CD4-positive, alpha-beta T cell treated with Interleukin-17A for 1 hour (primary cell): ENCODE measurements around the gene FTCD.
"Not testable (repeated sequence)": the region's sequence is repeated elsewhere in the genome, so short reads cannot be mapped to it uniquely, and the experiment has no call there.

Experiments used
- DNase-seq: peaks from one replicate; pipeline ENCODE4 v3.0.0-alpha.2; 2020

The FTCD gene

DNA sequence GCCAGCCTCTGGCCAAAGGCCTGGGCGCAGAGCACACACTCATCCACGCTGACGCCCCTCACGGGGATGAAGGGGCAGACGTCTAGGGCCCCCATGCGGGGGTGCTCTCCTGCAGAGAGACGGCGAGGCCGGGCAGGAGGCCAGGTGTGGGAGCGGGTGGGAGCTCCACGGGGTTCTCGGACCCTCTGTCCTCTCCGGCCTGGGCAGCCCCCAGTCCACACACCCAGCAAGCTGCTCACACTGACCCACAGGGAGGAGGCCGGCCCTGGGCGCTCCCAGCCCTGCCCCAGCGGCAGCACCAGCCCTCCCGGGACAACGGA lies 2.5 kb downstream of the FTCD start:
- DNase-seq: no peak

DNA sequence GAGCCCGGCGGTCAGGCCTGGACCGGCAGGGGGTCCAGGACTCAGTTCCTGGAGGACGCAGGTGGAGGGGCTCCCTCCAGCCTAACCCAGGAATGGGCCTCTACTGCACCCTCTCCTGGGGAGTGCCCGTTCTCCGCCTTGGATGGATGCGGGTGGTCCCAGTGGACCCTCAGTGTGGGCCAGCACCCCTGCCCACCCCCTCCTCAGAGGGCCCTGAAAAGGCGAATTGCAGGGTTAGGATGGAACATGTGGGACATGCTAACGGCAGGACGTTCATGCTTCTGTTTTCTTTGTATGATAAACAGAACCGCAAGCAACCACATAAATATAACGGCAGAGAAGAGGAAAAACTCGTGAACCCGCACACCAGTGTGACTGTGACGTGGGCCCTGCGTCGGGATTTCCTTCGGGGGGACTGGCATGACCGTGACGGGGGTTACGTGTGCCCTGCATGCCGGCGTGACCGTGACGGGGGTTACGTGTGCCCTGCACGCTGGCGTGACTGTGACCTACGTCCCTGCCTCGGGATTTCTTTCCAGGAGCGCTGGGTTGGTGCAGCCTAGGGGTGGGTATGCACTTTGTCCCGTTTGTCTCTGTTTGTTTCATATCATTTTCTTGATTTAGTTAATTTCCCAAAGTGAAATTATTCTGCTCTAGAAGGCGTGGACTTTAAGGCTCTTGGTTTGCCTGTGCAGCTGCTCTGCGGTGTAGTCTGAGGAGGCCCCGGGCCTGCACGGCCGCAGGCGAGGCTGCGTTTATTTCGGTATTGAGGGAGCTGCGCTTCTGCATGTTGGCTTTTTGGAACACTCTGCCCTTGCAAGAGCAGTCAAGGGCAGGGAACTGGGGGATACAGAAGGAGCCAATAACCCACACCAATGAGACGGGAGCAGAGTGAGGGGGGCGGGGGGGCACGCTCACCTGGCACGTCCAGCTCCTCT lies 3.1 kb downstream of the FTCD start:
- DNase-seq: no peak

DNA sequence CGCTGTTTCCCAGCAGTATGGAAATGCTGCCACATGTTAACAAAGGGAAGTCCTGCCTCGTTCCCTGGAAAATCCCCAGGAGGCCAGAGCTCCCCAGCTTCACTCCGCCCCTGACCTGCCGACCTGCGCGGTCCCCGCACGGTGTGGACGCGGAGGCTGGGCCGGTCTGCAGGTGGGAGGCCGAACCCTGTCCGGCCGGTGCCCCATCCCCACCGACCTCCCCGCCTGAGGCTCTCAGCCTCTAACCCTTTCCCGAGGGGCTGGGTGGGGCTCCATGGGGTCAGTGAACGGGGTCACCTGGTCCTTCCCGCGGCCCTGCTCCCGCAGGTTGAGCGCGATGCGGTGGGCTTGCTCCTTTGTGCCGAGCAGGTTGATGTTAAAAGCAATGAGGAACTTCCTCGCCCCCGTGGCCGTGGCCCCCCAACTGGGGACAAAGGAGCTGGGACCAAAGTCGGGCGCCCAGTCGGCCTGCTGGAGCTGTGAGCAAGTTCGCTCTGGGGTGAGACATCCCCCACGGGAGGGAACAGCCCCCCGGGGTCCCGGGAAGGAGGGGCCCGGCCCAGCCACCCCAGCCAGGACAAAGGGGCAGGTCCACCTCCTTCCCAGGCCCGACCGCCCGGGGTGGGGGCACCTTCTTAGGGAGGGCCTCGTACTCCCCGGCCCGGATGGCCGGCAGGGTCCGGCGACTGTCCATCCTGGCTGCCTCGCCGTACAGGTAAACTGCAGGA lies 4.0 kb downstream of the FTCD start:
- DNase-seq: no peak

DNA sequence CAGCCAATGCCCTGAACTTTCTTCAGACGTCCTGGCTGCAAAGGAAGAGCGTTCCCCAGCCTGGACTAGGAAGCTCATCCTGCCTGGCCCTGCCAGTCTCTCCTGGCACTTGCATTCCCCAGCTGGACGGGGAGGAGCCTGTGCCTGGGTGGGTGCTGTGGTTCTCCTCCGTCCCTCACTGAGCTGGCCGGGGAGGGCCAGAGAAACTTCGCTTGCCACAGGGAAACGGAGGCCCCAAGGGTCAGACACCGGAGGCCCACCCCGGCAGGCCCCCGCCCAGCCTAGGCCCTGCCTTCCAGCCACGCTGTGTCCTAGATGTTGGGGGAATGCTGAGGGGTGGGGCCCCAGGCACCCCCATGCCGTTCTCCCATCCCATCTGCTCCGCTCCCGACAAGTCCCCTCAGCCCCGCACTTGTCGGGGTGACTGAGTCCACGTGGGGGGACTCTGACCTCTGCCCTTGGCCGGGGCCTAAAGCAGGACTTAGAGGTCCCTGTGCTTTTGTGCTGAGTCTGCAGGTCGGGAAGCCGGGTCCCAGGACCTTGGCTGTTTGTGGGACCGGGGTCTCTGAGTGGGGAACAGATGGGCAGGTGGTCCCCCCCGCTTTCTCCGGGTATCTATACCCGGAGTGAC lies 4.8 kb downstream of the FTCD start:
- DNase-seq: no peak

DNA sequence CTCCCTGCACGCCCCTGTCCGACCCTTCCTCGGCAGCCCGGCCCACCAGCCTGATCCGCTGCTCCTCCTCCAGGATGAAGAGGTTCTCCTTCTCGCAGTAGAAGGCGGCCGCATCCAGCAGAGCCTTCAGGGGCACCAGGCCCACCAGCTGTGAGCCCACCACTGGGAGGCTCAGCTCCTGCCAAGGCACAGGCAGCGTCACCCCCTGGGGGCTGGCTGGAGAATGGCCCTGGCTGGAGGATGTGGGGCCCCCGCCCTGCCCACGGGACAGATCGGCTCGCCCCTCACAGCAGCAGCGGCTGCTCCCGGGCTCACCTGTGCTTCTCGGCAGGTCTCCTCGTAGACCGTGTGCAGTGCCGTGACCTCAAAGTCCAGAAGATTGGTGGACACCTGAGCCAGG lies 5.3 kb downstream of the FTCD start:
- DNase-seq: no peak

DNA sequence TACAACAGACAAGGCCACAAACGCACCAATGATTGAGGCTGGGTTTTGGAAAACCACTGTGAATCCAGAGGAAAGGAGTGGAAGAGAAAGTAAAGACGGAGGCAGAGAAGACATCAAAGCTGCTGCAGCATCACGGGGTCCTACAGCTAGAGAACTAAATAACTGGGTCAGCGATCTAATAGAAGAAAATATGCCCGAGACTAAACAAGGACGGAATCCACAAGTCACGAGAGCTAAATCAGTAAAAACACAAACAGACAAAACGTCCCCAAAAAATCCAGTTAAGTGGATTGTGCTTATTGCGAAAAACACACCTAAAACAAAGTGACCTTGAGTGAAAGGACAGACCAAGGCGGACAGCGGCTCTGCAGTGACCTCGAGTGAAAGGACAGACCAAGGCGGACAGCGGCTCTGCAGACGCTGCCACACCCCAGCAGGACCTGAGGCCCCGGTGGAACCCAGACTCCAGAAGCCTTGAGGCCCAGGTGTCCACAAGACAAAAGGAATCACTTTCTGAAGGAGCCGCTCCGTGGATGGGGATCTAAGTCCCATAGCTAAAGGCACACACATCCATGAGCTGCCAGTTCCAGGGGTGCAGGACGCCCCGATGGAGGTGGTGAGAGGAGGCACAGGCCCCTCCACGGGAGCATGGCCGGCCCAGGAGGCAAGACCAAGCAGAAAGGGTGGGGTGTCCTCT lies 6.0 kb downstream of the FTCD start:
- DNase-seq: no peak

DNA sequence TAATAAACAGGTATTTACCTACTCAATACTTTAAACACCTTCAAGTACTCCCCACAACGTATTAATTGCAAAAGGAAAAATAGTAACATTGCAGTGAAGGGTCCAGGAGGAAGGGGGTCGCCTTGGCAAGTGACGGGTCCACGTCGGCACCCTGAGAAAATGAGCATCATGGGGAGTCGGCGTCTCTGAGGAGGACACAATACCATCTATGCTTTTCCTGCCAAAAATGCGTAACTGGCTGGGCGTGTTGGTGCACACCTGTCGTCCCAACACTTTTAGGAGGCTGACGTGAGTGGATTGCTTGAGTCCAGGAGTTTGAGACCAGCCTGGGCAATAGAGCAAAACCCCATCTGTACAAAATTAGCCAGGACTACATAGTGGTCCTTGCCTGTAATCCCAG lies 7.3 kb downstream of the FTCD start:
- no peak for DNase-seq

DNA sequence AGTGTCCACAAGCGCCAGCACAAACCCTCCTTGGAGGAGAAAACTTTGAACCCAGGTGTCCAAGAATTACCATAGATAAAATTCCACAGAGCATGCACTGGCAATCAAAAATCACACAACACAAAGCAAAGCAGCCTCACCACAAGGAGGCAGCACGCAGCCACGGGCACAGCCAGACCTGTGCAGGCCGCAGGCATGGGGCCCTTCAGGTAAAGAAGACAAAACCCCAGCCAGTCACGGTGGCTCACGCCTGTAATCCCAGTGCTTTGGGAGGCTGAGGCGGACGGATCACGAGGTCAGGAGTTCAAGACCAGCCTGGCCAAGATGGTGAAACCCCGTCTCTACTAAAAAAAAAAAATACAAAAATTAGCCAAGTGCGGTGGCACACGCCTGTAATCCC lies 8.0 kb downstream of the FTCD start:
- peak; percentile 61 for DNase-seq

DNA sequence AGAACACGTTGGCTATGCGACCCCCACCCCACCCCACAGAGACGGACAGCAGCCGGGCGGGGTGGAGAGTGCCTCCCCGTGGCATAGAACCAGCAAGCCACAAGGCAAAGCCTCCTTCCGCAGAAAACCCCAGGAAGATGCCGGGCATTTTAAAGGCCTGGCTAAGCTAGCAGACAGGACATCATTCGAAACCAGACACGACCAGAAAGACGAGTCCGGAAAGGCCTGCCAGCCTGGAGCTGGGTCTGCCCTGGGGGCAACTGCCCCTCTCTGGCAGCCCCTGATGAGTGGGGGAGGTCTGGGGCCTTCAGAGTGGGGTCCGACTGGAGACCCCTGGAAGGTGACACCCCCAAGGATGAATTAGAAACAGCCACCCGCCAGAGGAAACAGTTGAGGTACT lies 8.5 kb downstream of the FTCD start:
- DNase-seq: no peak

DNA sequence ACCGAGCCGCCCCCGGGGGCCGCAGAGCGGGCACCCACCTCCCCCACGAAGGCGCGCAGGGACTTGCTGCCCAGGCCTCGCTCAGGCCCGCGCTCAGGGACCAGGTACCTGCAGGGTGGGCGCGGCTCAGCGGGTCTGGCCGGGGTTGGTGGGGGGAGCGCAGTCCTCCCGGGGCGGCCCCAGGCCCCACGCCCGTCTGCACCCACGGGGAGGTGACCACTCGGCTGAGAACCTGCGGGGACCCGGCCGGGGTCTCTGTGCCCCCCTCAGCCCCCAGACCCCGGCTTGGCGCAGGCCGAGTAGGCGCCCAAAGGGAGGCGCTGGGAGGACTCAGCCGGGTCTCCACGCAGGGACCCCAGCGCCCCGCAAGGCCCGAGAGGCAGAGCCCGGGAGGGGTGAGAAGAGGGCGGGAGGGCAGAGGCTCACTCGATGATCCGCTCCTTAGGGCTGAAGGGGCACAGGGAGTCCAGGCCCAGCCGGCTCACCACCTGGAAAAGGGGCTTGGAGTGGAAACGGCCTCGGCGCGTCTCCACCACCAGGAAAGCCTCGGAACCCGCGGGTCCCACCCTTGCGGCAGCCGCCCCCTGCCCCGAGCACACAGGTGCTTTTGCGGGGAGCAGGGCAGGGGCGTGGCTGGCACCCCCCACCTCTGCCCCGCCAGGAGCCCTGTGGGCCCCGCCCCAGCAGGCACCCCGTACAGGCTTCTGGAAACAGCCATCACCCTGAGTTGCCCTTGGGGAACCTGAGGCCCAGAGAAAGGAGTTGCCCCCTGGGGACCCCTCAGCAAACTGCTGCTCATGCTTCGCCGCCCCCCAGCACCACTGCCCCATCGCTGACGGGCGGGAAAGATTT lies 9.3 kb downstream of the FTCD start:
- no peak for DNase-seq

DNA sequence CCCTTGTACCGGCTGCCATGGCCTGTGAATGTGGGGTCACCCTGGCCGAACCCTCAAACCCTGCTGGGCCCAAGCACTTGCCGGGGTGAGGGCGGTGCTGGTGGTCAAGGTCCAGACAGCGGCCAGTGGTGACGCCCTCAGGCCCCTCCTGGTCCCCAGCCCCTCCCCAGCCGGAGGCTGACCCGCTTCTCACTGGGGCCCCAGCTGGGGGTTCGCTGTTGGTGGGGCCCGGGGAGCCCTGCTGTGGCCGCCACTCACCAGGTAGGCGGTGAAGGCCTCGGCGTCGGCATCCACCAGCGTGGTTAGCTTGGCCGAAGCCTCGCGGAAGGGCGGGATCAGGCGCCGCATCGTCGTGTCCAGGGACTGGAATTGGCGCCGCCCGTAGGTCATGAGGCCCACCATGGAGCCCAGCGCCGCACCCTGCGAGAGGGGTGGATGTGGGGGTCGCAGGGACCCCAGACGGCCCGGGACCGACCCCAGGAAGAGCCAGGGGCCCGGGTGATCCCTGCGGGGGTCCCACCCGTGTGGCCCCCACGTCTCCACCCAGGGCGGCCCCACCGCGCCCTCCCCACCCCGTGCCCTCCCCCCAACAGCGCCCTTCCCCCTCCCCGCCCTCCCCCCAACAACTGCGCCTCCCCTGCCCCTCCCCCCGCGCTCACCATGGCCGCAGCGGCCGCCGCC lies 10.1 kb downstream of the FTCD start:
- DNase-seq: no peak

DNA sequence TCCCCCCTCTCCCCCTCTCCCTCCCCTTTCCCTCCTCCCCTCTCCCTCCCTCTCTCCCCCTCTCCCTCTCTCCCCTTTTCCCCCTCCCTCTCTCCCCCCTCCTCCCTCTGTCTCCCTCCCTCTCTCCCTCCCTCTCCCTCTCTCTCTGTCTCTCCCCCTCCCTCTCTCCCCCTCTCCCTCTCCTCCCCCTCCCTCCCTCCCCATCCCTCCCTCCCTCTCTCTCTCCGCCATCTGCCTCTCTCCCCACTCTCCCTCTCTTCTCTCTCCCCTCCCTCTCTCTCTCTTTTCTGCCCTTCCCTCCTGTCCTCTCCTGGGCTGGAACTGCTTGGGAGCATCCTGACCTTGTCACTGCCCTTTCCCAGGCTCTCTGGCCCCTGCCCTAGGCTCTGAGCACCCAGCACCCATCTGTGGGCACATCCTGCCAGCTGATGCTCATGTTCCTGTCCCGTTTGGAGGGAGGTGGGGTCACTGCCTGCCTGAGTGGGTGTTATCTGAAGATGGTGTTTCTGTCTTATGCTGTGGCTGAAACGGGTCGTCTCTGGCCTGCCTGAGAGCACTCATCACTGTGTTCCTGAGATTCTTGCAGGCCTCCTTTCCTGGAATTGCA lies 10.8 kb downstream of the FTCD start:
- no peak for DNase-seq

DNA sequence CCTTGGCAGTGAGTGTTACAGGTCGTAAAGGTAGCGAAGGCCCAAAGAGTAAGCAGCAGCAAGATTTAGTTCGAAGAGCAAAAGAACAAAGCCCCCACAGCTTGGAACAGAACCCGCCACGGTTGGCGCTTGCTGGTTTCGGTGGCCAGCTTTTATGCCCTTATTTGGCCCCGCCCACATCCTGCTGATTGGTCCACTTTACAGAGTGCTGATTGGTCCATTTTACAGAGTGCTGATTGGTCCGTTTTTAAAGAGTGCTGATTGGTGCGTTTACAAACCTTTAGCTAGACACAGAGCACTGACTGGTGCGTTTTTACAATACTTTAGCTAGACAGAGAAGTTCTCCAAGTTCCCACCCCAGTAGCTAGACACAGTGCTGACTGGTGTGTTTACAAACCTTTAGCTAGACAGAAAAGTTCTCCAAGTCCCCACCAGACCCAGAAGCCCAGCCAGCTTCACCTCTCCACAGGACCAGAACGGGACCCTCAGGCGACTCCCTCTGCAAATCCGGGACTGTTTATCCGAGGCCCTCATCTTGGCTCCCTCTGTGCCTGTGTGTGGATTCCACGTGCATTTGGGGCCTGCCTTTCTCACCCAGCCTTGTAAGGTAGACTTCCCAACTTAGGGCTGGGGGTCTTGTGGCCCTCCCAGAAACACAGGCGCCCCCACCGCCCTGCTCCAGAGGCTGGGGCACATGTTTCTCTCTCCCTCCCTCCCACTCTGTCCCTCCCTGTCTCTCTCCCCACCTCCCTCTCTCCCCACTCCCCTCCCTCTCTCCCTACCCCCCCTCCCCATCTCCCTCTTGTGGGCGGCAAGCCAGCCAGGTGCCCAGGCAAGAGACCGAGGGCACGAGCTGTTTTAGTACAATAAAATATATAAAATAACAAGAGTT lies 12.6 kb downstream of the FTCD start:
- DNase-seq: peak; percentile 51

DNA sequence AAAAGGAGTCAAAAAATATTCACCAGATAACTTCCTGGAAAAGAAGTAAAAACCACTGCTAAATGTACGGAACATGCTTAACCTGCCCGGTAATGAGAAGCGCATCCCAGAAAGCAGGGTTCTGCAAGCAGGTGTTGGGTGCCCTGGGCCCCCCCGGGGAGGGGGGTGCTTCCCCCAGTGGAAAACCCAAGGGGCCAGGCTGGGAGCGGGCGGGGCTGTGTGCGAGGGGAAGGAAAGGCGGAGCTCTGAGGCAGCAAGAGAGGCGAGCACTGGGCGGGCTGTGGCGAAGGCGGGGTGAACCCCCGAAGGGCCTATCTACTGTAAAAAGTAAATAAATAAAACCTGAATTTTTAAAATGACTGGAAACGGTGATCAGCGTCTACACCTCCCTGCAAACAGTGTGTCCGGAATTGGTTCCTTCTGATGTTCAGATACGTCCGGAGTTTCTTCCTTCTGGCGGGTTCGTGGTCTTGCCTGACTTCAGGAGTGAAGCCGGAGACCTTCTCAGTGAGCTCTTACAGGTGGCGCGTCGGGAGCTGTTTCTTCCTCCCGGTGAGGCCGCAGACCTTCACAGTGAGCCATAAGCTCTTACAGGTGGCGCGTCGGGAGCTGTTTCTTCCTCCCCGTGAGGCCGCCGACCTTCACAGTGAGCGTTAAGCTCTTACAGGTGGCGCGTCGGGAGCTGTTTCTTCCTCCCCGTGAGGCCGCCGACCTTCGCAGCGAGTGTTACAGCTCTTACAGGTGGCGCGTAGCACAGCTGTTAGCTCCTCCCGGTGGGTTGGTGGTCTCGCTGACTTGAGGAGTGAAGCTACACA lies 13.4 kb downstream of the FTCD start:
- no peak for DNase-seq

DNA sequence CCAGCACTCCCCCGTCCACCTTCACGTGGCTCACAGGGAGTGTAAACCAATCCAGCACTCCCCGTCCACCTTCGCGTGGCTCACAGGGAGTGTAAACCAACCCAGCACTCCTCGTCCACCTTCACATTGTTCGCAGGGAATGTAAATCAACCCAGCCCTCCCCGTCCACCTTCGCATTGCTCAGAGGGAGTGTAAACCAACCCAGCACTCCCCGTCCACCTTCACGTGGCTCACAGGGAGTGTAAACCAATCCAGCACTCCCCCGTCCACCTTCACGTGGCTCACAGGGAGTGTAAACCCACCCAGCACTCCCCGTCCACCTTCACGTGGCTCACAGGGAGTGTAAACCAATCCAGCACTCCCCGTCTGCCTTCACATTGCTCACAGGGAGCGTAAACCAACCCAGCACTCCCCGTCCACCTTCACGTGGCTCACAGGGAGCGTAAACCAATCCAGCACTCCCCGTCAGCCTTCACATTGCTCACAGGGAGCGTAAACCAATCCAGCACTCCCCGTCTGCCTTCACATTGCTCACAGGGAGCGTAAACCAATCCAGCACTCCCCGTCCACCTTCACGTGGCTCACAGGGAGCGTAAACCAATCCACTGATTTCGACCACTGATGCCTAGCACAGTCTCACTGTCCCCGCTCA lies 14.9 kb downstream of the FTCD start:
- not testable (repeated sequence) for DNase-seq

DNA sequence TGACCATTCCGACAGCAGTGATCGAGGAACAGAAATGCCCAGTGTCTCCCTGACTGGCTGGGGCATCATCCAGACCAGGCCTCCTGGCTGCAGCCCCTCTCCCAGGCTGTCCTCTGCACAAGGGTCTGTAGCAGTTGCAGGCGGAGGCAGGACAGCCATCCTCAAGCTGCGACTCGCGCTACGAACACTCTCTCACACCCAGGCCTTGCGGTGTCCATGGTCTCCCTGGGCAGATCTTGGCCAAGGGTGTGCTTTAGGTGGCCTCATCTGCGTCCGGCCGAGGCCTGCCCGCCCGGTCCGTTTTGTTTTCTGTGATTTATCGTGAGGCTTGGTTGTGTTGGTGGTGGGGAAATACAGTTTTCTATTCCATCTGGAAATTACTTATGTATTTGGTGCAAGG lies 15.7 kb downstream of the FTCD start:
- DNase-seq: no peak

DNA sequence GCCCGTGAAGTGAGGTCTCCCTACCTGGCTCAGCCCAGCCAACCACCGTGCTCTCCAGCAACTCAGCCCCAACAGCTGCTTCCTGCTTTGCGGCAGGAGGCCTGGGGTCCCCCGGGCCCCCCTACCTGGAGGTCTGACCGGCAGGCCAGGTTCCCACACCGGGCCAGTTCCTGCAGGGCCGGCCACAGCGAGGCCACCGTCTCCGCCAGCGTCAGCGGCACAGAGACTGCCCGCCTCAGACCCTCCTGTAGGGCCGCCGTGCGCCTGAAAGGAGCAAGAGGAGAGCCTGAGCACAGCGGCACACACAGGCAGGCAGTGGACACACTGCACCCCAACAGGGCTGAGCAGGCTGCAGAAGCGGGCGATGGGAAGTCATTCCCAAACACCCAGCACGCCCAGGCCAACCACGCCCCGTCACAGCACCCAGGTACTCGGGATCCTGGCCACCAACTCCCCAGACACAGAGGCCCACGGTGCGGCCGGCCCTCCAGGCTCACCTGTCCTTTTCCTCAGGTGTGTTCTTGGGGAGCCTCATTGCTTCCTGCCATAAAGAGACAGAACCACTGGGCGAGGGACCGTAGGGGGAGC lies 16.9 kb downstream of the FTCD start:
- DNase-seq: no peak

DNA sequence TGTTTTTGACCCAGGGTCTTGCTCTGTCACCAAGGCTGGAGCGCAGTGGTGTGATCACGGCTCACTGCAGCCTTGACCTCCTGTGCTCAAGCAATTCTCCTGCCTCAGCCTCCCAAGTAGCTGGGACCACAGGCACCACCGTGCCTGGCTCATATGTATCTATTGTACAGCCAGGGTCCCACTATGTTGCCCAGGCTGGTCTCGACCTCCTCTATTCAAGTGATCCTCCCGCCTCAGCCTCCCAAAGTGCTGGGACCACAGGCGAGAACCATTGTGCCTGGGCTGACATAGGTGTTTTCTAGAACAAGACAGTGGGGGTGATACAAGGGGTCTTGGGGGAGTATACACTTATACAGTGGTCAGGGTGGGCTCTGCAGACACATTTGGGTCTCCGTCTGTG lies 17.5 kb downstream of the FTCD start:
- no peak for DNase-seq
